Heart left ventricle (tissue), 13 donors: ENCODE data around the gene OCEL1.

Source experiments
- POLR2A ChIP-seq, 2 donors: fragments of 450-650 bp; IDR thresholded peaks; one replicate each; pipeline ENCODE4 v1.6.1; 2017; ENCODE audit warnings: antibody characterized with exemption in 2 of 2, mild to moderate bottlenecking in 2 of 2, moderate library complexity in 2 of 2
- TF ChIP-seq, protein P1 (sequence below), 12 donors: fragments of 200-600 bp; sonication (generic) in 4 of 12; IDR thresholded peaks; one replicate each; pipeline versions ENCODE4 v1.5.0 to v1.8.0; 2018 to 2022; ENCODE audit warnings: antibody characterized with exemption in 12 of 12, mild to moderate bottlenecking in 5 of 12
- donor health status: ischemic (EF 13 %, LVEDD 7.1; RV severe dilation, severe dysfunction).
- donor health status: DM: no; HTN: yes; CAD: no.
- donor health status: DM: no; HTN: no; CAD: no.
- donor health status: ischemic (EF 25% LVEDD 6.9; RV normal size, moderate dysfunction).
- donor health status: ischemic (EF 25% LVEDD 5.7; RV mildly dilated, moderate dysfunction).
- donor health status: ischemic (EF 35%, LVEDD 5.7; RV mildly dilated, moderate dysfunction).
- donor health status: nonischemic (EF 11% LVEDD 7.7; RV severe dilation, severe dysfunction).
- donor health status: DM: yes; HTN: yes; CAD: no.
- donor health status: PGD.
- donor health status: ischemic (EF 29% LVEDD 5.4; RV normal size, mild dysfunction).
- donor health status: nonischemic (EF 23%, LVEDD 6.1; RV moderate dilation, normal function).

DNA sequence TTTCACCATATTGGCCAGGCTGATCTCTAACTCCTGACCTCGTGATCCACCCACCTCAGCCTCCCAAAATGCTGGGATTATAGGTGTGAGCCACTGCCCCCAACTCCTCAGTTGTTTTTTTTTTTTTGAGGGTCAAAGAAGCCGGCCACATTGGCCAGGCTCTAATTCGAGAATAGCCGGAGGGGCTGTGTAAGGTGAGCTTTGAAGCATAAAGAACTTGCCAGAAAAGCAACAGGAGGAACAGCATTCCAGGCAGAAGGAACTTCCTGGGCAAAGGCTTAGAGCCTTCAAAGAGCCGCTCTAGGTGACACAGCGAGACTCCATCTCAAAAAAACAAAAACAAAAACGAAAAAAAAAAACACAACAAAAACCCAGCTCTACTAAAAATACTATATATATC lies 40.0 kb downstream of the OCEL1 start:
- TF ChIP-seq, protein P1, sequence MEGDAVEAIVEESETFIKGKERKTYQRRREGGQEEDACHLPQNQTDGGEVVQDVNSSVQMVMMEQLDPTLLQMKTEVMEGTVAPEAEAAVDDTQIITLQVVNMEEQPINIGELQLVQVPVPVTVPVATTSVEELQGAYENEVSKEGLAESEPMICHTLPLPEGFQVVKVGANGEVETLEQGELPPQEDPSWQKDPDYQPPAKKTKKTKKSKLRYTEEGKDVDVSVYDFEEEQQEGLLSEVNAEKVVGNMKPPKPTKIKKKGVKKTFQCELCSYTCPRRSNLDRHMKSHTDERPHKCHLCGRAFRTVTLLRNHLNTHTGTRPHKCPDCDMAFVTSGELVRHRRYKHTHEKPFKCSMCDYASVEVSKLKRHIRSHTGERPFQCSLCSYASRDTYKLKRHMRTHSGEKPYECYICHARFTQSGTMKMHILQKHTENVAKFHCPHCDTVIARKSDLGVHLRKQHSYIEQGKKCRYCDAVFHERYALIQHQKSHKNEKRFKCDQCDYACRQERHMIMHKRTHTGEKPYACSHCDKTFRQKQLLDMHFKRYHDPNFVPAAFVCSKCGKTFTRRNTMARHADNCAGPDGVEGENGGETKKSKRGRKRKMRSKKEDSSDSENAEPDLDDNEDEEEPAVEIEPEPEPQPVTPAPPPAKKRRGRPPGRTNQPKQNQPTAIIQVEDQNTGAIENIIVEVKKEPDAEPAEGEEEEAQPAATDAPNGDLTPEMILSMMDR (IDR thresholded peaks at IDR 0.05) = no peak
- TF ChIP-seq POLR2A (IDR thresholded peaks at IDR 0.05) = no peak
